GM19239 (cell line): ENCODE measurements around the gene PREX1.
"Not testable (repeated sequence)": the region's sequence is repeated elsewhere in the genome, so short reads cannot be mapped to it uniquely, and the experiment has no call there.

Source experiments
- DNase-seq: peaks from one replicate; pipeline ENCODE4 v3.0.0; 2011; ENCODE audit warnings: low spot score; ENCODE audit not compliant: insufficient read length
- FAIRE-seq: peaks from 2 replicates; lab custom pipeline; 2011; peaks lifted over from hg19 to GRCh38; lab: Jason Lieb, UNC

PREX1 gene

DNA sequence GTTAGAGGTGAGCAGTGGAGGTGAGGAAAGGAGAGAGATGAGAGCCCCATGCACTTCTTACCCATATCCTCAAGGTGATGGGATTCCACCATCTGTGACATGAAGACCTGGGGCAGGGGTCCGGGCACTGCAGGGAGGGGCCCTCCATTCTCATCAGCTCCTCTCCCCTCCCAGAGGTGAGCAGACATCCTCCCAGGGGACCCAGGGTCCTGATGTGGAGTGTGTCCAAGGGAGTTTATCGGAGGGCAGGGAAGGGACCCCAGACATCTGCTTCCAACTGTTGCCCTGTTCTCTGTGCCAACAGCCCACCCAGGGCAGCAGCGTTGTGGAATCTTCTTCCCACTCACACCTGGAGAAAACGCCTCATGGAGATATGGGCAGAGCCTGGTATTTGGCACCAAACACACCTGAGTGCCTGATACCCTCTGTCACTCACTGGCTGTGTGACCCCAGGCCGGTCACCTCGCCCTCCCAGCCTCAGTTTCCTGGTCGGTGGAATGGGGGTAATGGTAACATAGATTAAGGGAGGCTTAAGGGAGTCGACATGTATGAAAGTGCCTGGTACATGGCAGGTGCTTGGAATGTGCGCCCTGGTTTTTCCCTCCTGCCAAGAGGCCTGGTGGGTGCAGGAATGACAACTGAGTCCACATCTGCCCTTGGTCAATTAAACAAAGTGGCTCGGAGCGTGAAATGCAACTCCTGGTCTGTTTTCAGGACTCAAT, 227.9 kb downstream of the PREX1 start:
- FAIRE-seq (no peak), DNase-seq (no peak)

GRCh38 chr20:48599106-48599747, 228.6 kb downstream of the PREX1 start:
- DNase-seq = no peak

GRCh38 chr20:48598303-48598941, 229.4 kb downstream of the PREX1 start:
- not testable (repeated sequence) for DNase-seq, FAIRE-seq

More at GRCh38 chr20:48599106-48599747, 228.6 kb downstream of the PREX1 start:
- FAIRE-seq = no peak

DNA sequence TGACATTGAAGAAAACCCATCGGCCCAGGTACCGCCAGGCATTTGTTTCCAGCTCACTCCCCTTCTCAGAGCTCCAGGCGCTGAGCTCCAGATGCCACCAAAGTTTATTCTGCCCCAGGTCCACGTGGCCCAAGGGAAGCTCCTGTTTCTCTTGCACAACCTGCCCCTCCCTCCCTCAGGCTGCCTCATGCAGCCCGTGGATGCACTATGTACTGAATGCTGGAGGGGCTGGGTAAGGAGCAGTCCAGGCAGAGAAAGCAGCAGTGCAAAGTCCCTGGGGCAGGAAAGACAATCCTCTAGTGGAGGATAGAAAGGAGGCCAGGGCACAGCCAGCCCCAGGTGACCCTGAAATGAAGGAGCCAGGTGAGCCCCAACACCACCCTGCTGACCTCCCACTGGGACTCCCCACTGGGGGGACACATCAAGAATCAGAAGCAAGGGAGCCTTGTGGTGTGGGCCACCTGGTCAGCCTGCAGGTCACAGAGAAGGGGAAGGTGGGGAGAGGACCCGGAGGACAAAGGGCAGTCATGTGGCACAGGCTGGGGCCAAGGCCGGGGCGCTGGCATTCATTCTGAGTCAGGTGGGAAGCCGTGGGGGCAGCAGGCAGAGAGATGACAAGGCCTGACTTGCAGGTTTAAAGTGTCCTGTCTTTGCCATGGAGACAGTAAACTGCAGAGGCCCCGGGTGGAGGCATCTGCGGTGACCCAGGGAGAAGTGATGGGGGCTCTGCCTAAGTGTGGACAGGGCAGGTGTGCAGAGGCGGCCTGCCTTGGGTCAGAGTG, 230.1 kb downstream of the PREX1 start:
- DNase-seq (no peak), FAIRE-seq (no peak)

GRCh38 chr20:48596334-48596898, 231.4 kb downstream of the PREX1 start:
- no peak for DNase-seq
- no peak for FAIRE-seq

GRCh38 chr20:48595495-48596333, 232.1 kb downstream of the PREX1 start:
- DNase-seq (no peak), FAIRE-seq (no peak)

- FAIRE-seq = no peak
Measured at GRCh38 chr20:48594533-48594932, 233.3 kb downstream of the PREX1 start.

GRCh38 chr20:48592107-48592940, 235.5 kb downstream of the PREX1 start:
- no peak for FAIRE-seq

More at GRCh38 chr20:48594533-48594932, 233.3 kb downstream of the PREX1 start:
- DNase-seq = no peak

DNA sequence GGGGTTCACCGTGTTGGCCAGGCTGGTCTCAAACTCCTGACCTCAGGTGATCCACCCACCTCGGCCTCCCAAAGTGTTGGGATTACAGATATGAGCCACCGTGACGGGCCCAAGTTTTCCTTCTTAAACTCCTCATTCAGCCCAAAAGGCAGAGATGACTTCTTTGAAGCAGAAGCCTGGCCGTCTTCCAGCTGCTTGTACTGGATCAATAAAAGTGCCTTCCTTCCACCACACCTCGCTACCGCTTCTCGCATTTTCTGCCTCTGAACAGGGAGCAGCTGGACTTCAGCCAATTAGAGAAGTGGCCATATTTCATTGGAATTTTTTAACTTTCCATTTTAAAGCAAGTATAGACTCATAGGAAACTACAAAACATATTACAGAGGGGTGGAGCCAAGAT, 241.1 kb downstream of the PREX1 start:
- FAIRE-seq (no peak), DNase-seq (no peak)

More at GRCh38 chr20:48592107-48592940, 235.5 kb downstream of the PREX1 start:
- no peak for DNase-seq

DNA sequence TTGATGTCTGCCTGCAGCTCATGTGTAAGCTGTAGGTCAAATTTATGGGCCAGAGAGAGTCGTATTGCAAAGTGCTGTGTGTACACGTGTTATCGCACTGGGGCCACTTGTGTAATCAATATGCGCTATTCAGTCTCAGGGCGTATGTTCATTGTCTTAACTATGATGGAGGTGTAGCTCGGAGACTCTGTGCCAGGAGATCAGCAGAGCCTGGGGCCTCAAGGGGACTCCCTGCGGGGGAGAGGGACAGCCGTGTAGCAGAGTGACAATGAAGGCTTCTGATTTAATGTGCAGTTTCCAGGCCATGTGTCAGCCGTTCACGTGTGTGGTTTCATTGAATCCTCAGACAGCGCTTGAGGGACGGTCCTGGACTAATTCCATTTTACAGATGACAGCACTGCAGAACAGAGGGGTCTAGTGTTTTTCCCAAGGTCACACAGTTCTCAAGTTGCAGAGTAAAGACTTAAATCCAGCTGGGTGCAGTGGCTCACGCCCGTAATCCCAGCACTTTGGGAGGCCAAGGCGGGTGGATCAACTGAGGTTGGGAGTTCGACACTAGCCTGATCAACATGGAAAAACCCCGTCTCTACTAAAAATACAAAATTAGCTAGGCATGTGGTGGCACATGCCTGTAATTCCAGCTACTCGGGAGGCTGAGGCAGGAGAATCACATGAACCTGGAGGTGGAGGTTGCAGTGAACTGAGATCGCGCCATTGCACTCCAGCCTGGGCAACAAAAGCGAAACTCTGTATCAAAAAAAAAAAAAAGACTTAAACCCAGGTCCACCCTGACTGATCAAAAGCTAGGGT, 242.5 kb downstream of the PREX1 start:
- FAIRE-seq (no peak), DNase-seq (no peak)

GRCh38 chr20:48584391-48585060, 243.3 kb downstream of the PREX1 start:
- FAIRE-seq (no peak), DNase-seq (no peak)

- FAIRE-seq (no peak), DNase-seq (no peak)
Measured at GRCh38 chr20:48583801-48584200, 244.0 kb downstream of the PREX1 start.

GRCh38 chr20:48583171-48583570, 244.6 kb downstream of the PREX1 start:
- no peak for DNase-seq
- FAIRE-seq = no peak

GRCh38 chr20:48582673-48582985, 245.2 kb downstream of the PREX1 start:
- FAIRE-seq (no peak), DNase-seq (no peak)

DNA sequence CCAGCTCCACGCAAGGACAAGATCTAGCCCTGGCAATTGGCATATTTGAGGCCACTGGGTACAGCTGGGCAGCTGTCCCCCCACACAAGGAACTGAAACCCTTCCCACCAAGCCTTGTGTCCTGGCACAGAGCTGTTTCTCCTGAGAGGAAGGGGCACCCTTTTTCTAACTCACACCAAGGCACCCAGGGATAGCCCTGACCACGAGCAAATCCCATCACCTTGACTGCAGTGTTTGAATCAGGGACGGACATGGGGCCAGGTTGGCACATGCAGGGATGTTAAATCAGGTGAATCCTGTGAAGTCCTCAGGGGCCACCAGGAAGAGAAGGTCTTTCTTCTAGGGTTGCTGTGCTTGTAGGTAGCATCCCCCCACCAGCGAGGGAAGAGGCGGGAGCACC, 246.6 kb downstream of the PREX1 start:
- FAIRE-seq (no peak), DNase-seq (no peak)

DNA sequence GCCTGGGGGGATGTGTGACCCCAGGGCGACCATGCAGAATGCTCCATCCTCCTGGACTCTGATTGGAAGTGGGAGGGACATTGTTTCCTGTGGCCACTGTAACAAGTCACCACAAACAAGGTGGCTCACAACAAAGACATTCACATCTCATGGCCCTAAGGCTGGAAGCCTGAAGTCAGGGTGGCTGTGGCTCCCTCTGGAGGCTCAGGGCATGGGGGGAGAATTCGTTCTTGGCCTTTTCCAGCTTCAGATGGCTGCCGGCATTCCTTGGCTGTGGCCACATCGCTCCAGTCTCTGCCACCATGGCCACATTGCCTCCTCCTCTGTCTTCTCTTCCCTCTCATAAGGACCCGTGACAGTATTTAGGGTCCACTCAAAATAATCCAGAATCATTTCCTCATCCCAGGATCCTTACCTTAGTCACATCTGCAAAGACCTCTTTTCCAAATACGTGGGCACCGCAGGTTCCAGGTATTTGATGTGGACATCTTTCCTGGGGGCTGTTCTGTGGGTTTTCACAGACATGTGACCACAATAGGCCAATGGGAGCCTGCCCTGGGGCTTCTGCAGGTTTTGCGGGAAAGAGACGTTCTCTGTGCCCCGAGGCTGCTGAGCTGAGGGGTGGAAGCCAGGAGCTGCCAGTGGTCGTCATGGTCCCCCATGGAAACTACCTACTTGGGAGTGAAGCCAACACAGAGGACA, 249.3 kb downstream of the PREX1 start:
- FAIRE-seq = no peak
- no peak for DNase-seq

- DNase-seq = no peak
- no peak for FAIRE-seq
Measured at GRCh38 chr20:48577557-48577956, 250.2 kb downstream of the PREX1 start.
